ENCODE data around the gene LCN6. TPM values are rescaled to one million over a fixed set of nuclear protein-coding genes. Genes with fewer than 3 reads are reported as not detected.

Gene LCN6
- total and polyA plus RNA-seq, 2 of the 13 experiments (the other 11 are each of a cell fraction or from before 2014, with no cell fraction given): not detected

DNA sequence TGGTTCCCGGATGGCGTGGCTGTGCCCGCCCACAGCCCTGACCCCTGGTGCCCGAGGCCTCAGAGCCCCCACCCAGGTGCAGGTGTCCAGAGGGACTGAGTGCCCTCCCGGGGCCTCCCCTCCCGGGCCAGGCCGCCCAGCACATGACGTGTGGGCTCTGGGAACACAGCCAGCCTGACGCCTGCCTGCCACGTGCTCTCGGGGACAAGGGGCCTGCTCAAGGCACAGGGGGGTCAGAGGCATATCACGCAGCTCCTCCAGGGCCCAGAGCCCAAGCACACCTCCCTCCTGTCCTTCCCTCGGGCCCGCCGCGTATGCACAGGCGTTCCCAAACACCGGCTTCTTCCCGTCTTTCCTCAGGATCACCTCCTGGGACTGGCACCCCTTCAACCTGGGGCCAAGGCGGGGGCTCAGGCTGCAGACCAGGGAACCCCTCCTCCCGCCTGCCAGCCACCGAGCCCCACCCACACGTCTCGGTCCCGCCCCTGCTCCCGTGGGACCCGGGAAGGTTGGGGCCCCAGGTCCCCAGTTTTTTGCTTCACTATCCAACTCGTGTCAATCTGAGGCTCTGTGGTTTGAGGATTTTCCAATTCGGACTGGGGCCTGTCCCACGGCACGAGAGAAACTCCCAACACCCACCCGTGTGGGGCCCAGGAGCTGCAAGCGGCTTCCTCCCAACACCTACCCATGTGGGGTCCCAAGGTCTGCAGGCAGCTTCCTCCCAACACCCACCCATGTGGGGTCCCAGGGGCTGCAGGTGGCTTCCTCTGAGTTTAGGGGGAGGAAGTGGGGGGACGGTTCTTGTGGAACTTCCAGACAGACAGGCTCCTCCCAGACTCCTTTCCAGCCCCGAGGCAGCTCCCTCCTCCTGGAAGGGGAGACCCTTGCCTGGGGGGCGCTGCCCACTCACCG is 7.1 kb downstream of the LCN6 start (continued):
- TF ChIP-seq, protein P1, sequence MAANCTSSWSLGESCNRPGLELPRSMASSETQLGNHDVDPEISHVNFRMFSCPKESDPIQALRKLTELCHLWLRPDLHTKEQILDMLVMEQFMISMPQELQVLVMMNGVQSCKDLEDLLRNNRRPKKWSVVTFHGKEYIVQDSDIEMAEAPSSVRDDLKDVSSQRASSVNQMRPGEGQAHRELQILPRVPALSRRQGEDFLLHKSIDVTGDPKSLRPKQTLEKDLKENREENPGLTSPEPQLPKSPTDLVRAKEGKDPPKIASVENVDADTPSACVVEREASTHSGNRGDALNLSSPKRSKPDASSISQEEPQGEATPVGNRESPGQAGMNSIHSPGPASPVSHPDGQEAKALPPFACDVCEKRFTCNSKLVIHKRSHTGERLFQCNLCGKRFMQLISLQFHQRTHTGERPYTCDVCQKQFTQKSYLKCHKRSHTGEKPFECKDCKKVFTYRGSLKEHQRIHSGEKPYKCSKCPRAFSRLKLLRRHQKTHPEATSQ (CRISPR knock-in tag; IDR thresholded peaks at IDR 0.05; ENCODE audit: borderline replicate concordance): no peak
- TF ChIP-seq ZNF530 (CRISPR knock-in tag; IDR thresholded peaks at IDR 0.05; ENCODE audit: low read depth): no peak
- TF ChIP-seq, protein P2, sequence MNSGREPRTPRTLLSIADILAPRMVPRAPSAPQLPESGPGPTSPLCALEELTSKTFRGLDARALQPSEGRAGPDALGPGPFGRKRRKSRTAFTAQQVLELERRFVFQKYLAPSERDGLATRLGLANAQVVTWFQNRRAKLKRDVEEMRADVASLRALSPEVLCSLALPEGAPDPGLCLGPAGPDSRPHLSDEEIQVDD (CRISPR knock-in tag; IDR thresholded peaks at IDR 0.05; ENCODE audit: borderline replicate concordance): 0 out of 2 replicates have a peak, but pooled peaks have one; percentile 72
- peak; percentile 71 for TF ChIP-seq MED1 (CRISPR knock-in tag; IDR thresholded peaks at IDR 0.05)
- TF ChIP-seq BRD4 (CRISPR knock-in tag; IDR thresholded peaks at IDR 0.05): no peak
- TF ChIP-seq, protein P3, sequence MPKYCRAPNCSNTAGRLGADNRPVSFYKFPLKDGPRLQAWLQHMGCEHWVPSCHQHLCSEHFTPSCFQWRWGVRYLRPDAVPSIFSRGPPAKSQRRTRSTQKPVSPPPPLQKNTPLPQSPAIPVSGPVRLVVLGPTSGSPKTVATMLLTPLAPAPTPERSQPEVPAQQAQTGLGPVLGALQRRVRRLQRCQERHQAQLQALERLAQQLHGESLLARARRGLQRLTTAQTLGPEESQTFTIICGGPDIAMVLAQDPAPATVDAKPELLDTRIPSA (CRISPR knock-in tag; IDR thresholded peaks at IDR 0.05; ENCODE audit: borderline replicate concordance): 0 out of 2 replicates have a peak, but pooled peaks have one; percentile 74
- TF ChIP-seq PAX8 (CRISPR knock-in tag; IDR thresholded peaks at IDR 0.05; ENCODE audit: borderline replicate concordance): no peak
- TF ChIP-seq, protein P4, sequence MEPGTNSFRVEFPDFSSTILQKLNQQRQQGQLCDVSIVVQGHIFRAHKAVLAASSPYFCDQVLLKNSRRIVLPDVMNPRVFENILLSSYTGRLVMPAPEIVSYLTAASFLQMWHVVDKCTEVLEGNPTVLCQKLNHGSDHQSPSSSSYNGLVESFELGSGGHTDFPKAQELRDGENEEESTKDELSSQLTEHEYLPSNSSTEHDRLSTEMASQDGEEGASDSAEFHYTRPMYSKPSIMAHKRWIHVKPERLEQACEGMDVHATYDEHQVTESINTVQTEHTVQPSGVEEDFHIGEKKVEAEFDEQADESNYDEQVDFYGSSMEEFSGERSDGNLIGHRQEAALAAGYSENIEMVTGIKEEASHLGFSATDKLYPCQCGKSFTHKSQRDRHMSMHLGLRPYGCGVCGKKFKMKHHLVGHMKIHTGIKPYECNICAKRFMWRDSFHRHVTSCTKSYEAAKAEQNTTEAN (CRISPR knock-in tag; conservative IDR thresholded peaks at IDR 0.05): peak; percentile 75; the same call in 1 of the 2 replicates
- peak; percentile 78 for TF ChIP-seq ZSCAN9 (CRISPR knock-in tag; IDR thresholded peaks at IDR 0.05; ENCODE audit: borderline replicate concordance)
- TF ChIP-seq, protein P5, sequence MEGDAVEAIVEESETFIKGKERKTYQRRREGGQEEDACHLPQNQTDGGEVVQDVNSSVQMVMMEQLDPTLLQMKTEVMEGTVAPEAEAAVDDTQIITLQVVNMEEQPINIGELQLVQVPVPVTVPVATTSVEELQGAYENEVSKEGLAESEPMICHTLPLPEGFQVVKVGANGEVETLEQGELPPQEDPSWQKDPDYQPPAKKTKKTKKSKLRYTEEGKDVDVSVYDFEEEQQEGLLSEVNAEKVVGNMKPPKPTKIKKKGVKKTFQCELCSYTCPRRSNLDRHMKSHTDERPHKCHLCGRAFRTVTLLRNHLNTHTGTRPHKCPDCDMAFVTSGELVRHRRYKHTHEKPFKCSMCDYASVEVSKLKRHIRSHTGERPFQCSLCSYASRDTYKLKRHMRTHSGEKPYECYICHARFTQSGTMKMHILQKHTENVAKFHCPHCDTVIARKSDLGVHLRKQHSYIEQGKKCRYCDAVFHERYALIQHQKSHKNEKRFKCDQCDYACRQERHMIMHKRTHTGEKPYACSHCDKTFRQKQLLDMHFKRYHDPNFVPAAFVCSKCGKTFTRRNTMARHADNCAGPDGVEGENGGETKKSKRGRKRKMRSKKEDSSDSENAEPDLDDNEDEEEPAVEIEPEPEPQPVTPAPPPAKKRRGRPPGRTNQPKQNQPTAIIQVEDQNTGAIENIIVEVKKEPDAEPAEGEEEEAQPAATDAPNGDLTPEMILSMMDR (CRISPR knock-in tag; IDR thresholded peaks at IDR 0.05): no peak
- no peak for TF ChIP-seq ZNF180 (CRISPR knock-in tag; IDR thresholded peaks at IDR 0.05; ENCODE audit: borderline replicate concordance, low read depth)
- TF ChIP-seq REXO4 (CRISPR knock-in tag; IDR thresholded peaks at IDR 0.05; ENCODE audit: borderline replicate concordance): 0 out of 2 replicates have a peak, but pooled peaks have one; percentile 51
- no peak for TF ChIP-seq HNRNPUL1 (IDR thresholded peaks at IDR 0.05; ENCODE audit: low read depth, low read length)
- TF ChIP-seq, protein P6, sequence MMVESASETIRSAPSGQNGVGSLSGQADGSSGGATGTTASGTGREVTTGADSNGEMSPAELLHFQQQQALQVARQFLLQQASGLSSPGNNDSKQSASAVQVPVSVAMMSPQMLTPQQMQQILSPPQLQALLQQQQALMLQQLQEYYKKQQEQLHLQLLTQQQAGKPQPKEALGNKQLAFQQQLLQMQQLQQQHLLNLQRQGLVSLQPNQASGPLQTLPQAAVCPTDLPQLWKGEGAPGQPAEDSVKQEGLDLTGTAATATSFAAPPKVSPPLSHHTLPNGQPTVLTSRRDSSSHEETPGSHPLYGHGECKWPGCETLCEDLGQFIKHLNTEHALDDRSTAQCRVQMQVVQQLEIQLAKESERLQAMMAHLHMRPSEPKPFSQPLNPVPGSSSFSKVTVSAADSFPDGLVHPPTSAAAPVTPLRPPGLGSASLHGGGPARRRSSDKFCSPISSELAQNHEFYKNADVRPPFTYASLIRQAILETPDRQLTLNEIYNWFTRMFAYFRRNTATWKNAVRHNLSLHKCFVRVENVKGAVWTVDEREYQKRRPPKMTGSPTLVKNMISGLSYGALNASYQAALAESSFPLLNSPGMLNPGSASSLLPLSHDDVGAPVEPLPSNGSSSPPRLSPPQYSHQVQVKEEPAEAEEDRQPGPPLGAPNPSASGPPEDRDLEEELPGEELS (CRISPR knock-in tag; IDR thresholded peaks at IDR 0.05): 0 out of 2 replicates have a peak, but pooled peaks have one; percentile 16
- TF ChIP-seq RNF2 (conservative IDR thresholded peaks at IDR 0.05; ENCODE audit: low read depth): 0 out of 2 replicates have a peak, but pooled peaks have one; percentile 45
- TF ChIP-seq ZNF382 (CRISPR knock-in tag; IDR thresholded peaks at IDR 0.05; ENCODE audit: borderline replicate concordance): no peak
- TF ChIP-seq ARNTL (CRISPR knock-in tag; IDR thresholded peaks at IDR 0.05): peak; percentile 80
- peak; percentile 63 for TF ChIP-seq RARA (CRISPR knock-in tag; IDR thresholded peaks at IDR 0.05)
- TF ChIP-seq KLF13 (CRISPR knock-in tag; IDR thresholded peaks at IDR 0.05): no peak
